Measurements from ENCODE around the gene SNX27. TPM values are rescaled to one million over a fixed set of nuclear protein-coding genes. Genes with fewer than 3 reads are reported as not detected.

Gene SNX27
- polyA plus RNA-seq, 1 donor (not counting 4 experiments of a cell fraction or from before 2014, with no cell fraction given): 15.7 TPM

DNA sequence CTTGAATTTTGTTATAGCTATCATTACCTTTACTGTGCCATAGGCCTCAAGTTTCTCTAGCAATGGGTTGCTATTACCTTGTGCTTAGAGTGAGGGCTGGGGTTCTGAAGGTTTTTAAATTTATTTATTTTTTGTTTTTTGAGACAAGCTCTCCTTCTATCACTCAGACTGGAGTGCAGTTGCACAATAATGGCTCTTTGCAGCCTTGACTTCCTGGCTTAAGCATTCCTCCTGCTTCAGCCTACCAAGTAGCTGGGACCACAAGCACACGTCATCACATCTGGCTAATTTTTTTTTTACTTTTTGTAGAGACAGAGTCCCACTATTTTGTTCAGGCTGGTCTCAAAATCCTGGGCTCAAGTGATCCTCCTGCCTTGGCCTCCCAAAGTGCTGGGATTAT, 41.5 kb downstream of the SNX27 start:
- Histone ChIP-seq H4K20me1 (ENCODE audit: control insufficient read depth, extremely low read depth, insufficient read depth, low read length) (no peaks in the 10 kb centered on the region), H2AFZ (ENCODE audit: control insufficient read depth, low read length) (no peak overlapping the region), H3K4me3 (ENCODE audit: control insufficient read depth in 2 of 3, extremely low read depth in 1 of 3, insufficient read depth in 2 of 3, low read depth in 1 of 3, low read length in 3 of 3) (no peak overlapping the region), H3K4me1 (ENCODE audit: control insufficient read depth, extremely low read depth, insufficient read depth, low read length) (no peaks in the 10 kb centered on the region), H3K9ac (ENCODE audit: control insufficient read depth, extremely low read depth, insufficient read depth, low read length) (no peak overlapping the region), H3K9me1 (ENCODE audit: control insufficient read depth, extremely low read depth, insufficient read depth, low read length) (no peaks in the 10 kb centered on the region), H3K79me2 (ENCODE audit: control insufficient read depth, insufficient read depth, low read length) (no peaks in the 10 kb centered on the region), H3K36me3 (ENCODE audit: control insufficient read depth in 2 of 2, extremely low read depth in 1 of 2, insufficient read depth in 2 of 2, low read length in 2 of 2) (peaks cover 0 to 6% of the 10 kb centered on the region in 2 experiments), H3K27ac (ENCODE audit: control insufficient read depth, insufficient read depth, low read length) (no peak overlapping the region), H3K27me3 (ENCODE audit: control insufficient read depth, extremely low read depth, insufficient read depth, low read length) (no peaks in the 10 kb centered on the region), H3K4me2 (ENCODE audit: control insufficient read depth, extremely low read depth, insufficient read depth, low read depth, low read length) (no peak overlapping the region), H3K9me3 (ENCODE audit: control insufficient read depth, low read depth, low read length) (no peaks in the 10 kb centered on the region)
- FAIRE-seq (no peak), DNase-seq (ENCODE audit: low read depth, low spot score) (no peak)
- dilution Hi-C loops (cut with MboI; ENCODE audit: extremely low pct_ligation_motif_present, low sequenced_read_pairs): no loop called here
- no peak for TF ChIP-seq EZH2 (IDR thresholded peaks at IDR 0.05; ENCODE audit: low read length)
- TF ChIP-seq, protein P1, sequence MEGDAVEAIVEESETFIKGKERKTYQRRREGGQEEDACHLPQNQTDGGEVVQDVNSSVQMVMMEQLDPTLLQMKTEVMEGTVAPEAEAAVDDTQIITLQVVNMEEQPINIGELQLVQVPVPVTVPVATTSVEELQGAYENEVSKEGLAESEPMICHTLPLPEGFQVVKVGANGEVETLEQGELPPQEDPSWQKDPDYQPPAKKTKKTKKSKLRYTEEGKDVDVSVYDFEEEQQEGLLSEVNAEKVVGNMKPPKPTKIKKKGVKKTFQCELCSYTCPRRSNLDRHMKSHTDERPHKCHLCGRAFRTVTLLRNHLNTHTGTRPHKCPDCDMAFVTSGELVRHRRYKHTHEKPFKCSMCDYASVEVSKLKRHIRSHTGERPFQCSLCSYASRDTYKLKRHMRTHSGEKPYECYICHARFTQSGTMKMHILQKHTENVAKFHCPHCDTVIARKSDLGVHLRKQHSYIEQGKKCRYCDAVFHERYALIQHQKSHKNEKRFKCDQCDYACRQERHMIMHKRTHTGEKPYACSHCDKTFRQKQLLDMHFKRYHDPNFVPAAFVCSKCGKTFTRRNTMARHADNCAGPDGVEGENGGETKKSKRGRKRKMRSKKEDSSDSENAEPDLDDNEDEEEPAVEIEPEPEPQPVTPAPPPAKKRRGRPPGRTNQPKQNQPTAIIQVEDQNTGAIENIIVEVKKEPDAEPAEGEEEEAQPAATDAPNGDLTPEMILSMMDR (optimal IDR thresholded peaks at IDR 0.05 in 1 of 3, IDR thresholded peaks at IDR 0.05 in 1 of 3, conservative IDR thresholded peaks at IDR 0.05 in 1 of 3; ENCODE audit: extremely low read depth in 1 of 3, insufficient read depth in 2 of 3, low read length in 3 of 3): no peak

DNA sequence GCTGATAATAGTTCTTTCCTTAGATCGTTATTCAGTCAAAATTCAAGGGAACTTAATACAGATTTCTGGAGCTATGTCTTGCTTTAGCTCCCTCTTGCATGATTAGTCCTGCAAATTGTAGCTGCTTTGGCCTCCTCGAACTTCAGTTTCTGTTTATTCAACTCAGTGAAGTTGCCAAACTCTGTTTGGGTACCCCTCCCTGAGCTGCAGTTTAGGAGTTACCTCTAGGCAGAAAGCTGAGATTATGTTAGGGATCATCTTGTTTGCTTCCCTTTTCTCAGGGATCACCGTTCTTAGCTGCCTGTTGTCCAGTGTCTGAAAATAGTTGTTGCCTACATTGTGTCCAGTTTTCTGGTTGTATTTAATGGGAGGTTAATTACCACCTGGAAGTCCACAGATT, 43.5 kb downstream of the SNX27 start:
- H3K79me2 ChIP-seq (ENCODE audit: control insufficient read depth, insufficient read depth, low read length): no peaks in the 10 kb centered on the region
- H3K4me1 ChIP-seq (ENCODE audit: control insufficient read depth, extremely low read depth, insufficient read depth, low read length): no peaks in the 10 kb centered on the region
- no peak overlapping the region for H3K4me3 ChIP-seq (ENCODE audit: control insufficient read depth in 2 of 3, extremely low read depth in 1 of 3, insufficient read depth in 2 of 3, low read depth in 1 of 3, low read length in 3 of 3)
- dilution Hi-C loops (cut with MboI; ENCODE audit: extremely low pct_ligation_motif_present, low sequenced_read_pairs): no loop called here
- DNase-seq (ENCODE audit: low read depth, low spot score): no peak
- H3K4me2 ChIP-seq (ENCODE audit: control insufficient read depth, extremely low read depth, insufficient read depth, low read depth, low read length): no peak overlapping the region
- peaks cover 0 to 8% of the 10 kb centered on the region in 2 experiments for H3K36me3 ChIP-seq (ENCODE audit: control insufficient read depth in 2 of 2, extremely low read depth in 1 of 2, insufficient read depth in 2 of 2, low read length in 2 of 2)
- FAIRE-seq: no peak
- no peaks in the 10 kb centered on the region for H4K20me1 ChIP-seq (ENCODE audit: control insufficient read depth, extremely low read depth, insufficient read depth, low read length)
- H3K9ac ChIP-seq (ENCODE audit: control insufficient read depth, extremely low read depth, insufficient read depth, low read length): no peak overlapping the region
- H3K27ac ChIP-seq (ENCODE audit: control insufficient read depth, insufficient read depth, low read length): no peak overlapping the region
- TF ChIP-seq, protein P1 (optimal IDR thresholded peaks at IDR 0.05 in 1 of 3, IDR thresholded peaks at IDR 0.05 in 1 of 3, conservative IDR thresholded peaks at IDR 0.05 in 1 of 3; ENCODE audit: extremely low read depth in 1 of 3, insufficient read depth in 2 of 3, low read length in 3 of 3): no peak
- TF ChIP-seq EZH2 (IDR thresholded peaks at IDR 0.05; ENCODE audit: low read length): no peak
- no peak overlapping the region for H2AFZ ChIP-seq (ENCODE audit: control insufficient read depth, low read length)
- H3K9me1 ChIP-seq (ENCODE audit: control insufficient read depth, extremely low read depth, insufficient read depth, low read length): no peaks in the 10 kb centered on the region
- no peaks in the 10 kb centered on the region for H3K9me3 ChIP-seq (ENCODE audit: control insufficient read depth, low read depth, low read length)
- no peaks in the 10 kb centered on the region for H3K27me3 ChIP-seq (ENCODE audit: control insufficient read depth, extremely low read depth, insufficient read depth, low read length)

Data from keratinocyte (primary cell).